ENCODE measurements around the gene CRYBG2. TPM values are rescaled to one million over a fixed set of nuclear protein-coding genes. Genes with fewer than 3 reads are reported as not detected.
"Not testable (repeated sequence)": the region's sequence is repeated elsewhere in the genome, so short reads cannot be mapped to it uniquely, and the experiment has no call there.

The CRYBG2 gene
- total RNA-seq, 1 donor = not detected

DNA sequence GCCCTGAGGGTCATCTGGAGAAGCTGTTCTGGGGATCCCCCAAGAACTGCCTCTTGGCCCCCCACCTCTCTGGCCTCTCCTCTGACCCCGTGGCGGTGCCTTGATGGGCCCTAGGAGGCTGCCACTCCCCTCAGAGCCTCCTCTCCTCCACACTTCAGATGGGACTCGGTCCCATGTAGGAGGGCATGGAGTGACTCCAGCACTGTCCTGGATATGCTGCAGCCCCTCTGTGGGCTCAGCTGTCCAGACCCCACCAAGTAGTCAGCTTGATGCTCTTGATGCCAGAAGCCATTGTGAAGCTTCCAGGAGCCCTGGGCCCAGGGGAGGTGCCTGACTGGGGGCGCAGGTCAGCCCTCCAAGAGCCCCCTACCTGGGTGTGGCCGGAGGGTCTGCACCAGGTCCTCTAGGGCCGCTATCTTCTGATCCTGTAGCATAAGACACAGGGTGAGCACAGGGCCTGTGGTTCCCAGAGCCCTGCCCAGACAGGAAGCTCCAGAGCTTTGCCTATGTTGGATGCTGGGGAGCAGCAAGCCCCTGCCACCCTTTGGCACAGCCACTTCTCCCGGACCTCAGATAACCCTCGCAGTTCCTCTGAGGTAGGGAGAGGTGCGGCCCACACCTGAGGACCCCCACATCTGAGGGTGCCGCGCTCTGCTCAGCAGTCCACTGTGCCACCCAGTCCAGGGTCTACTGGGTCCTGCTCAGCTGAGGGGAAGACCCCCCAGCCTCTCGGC lies 56.7 kb downstream of the CRYBG2 start:
- DNase-seq (ENCODE audit: low read depth) = no peak
- TF ChIP-seq, protein P1, sequence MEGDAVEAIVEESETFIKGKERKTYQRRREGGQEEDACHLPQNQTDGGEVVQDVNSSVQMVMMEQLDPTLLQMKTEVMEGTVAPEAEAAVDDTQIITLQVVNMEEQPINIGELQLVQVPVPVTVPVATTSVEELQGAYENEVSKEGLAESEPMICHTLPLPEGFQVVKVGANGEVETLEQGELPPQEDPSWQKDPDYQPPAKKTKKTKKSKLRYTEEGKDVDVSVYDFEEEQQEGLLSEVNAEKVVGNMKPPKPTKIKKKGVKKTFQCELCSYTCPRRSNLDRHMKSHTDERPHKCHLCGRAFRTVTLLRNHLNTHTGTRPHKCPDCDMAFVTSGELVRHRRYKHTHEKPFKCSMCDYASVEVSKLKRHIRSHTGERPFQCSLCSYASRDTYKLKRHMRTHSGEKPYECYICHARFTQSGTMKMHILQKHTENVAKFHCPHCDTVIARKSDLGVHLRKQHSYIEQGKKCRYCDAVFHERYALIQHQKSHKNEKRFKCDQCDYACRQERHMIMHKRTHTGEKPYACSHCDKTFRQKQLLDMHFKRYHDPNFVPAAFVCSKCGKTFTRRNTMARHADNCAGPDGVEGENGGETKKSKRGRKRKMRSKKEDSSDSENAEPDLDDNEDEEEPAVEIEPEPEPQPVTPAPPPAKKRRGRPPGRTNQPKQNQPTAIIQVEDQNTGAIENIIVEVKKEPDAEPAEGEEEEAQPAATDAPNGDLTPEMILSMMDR (IDR thresholded peaks at IDR 0.05; ENCODE audit: insufficient read depth, low read depth, low read length) = no peak
- no peak overlapping the region for H3K4me3 ChIP-seq (ENCODE audit: low read depth, low read length)

DNA sequence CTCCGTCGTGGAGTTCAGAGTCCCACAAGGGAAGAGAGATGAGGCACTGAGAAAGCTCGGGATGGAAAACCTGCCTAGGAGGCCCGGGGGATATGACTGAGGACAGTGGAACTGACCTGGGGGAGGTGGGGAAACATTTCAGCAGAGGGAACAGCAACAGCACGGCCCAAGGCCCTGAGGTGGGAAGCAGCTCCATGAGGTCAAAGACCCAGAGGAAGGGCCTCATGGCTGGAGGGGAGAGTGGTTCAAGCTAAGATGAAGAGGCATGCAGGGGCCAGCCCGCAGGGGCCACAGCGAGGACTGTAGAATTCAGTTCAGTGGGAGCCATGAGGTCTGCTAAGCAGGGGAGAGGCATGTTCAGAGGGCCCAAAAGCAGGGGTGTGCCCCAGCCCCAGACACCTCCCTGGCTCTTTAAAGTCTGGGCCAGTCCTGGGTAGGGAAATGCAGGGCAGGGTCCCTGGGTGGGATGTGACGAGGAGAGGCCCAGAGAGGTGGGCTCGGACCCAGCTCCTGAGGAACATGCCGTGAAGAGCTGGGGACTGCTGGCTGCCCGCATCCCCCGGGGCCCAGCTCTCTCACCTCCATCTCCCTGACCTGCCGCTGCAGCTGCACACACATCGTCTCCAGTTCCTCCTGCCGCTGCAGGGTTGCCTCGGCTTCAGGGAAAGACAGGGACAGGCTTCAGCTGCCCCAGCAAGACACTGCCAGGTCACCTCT lies 57.4 kb downstream of the CRYBG2 start:
- no peak for DNase-seq (ENCODE audit: low read depth)
- H3K4me3 ChIP-seq (ENCODE audit: low read depth, low read length) = no peak overlapping the region
- TF ChIP-seq, protein P1 (IDR thresholded peaks at IDR 0.05; ENCODE audit: insufficient read depth, low read depth, low read length) = no peak

DNA sequence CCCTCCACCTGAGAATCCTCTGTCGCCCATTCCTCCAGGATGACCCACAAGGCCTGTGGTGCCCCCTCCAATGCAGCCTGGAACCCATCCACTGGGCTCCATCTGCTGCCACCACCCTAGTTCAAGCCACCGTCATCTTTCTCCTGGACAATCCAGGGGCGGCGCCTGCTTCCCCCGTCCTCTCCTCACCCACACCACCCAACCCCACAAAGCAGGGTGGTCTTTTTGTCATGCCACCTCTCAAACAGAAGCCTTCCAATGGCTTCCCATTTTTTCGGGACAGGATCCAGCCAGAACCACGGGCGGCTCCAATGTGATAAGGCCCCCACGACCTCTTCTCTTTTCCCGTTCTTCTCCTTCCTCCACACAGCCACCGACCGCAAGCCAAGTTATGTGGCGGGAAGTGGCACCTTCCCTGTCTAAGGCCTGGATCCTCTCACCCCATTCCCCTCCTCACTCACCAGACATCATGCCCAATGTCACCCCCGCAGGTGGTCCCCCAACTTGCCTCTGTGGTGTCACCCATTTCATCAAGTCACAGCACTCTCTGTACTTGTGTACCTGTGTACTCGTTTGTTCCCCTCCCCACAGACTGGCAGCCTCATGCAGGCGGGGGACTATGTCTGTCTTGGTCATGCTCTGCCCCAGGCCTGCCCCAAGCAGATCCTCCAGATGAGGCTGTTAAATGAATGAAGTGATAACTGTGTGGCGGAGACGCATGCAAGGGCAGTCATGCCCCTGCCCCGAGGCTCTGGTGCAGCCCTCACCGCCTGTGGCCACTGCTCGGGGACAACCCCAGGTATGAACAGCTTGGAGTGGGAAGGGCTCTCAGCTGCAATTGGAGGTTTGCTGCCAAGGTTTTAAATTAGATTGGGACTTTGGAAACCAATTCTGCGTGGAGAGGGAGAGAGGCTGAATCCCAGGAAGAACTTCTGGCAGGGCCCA lies 58.5 kb downstream of the CRYBG2 start:
- DNase-seq (ENCODE audit: low read depth) = no peak
- TF ChIP-seq, protein P1 (IDR thresholded peaks at IDR 0.05; ENCODE audit: insufficient read depth, low read depth, low read length) = no peak
- H3K4me3 ChIP-seq (ENCODE audit: low read depth, low read length) = no peak overlapping the region

DNA sequence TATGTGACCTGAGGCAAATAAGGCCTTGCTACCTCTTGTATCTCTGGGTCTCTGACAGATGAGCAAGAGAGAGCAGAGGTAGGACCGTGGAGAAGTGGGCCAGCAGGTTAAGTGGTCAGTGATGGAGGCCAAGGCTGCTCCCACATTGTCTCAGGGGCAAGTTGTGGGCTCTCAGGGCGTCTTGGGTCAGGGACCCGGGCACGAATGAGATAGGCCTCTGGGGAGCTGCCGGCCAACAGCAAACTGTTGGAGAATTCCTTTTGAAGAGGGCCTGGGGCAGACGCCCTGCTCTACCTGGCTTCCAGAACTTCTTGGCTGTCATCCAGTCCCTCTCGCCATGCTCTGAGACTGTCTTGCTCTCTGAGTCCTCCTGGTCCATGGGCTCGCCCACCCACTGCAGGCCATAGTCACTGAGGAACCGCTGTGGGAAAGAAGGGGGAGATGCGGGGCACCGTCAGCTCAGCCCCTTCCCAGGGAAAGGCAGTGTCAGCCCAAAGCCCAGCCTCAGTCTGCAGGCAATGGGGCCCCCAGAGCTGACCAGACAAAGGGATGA lies 59.9 kb downstream of the CRYBG2 start:
- TF ChIP-seq, protein P1 (IDR thresholded peaks at IDR 0.05; ENCODE audit: insufficient read depth, low read depth, low read length) = no peak
- H3K4me3 ChIP-seq (ENCODE audit: low read depth, low read length) = no peak overlapping the region
- no peak for DNase-seq (ENCODE audit: low read depth)

DNA sequence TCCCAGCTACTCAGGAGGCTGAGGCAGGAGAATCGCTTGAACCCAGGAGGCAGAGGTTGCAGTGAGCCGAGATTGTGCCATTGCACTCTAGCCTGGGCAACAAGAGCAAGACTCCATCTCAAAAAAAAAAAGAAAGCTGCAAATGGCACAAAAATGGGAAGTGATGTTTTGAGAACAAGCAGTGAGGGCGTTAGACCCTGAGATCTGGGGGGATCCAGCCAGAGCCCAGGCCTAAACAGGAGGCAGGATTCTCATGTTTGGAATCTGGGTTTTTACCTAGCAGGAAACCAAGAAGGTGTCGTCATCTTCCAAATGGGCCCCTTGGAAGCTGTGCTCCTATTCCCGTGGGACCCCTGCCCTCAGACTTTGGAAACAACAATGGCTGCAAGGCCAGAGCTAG lies 61.2 kb downstream of the CRYBG2 start:
- not testable (repeated sequence) for DNase-seq (ENCODE audit: low read depth); H3K4me3 ChIP-seq (ENCODE audit: low read depth, low read length)

DNA sequence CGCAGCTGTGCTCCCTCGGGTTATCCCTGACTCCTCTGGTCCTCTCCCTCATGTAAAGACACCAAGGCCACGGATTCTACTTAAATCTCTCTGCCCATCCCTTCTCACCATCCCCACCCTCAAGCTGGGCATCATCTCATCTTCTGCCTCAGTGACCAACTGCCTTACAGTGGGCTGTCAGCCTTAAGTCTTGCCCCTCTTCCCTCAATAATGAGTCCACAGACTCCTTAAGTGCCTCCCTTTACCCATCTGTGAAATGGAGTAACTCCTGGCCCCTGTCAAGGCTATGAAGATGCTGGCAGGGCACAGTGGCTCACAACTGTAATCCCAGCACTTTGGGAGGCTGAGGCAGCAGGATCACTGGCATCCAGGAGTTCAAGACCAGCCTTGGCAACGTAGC lies 62.0 kb downstream of the CRYBG2 start:
- no peak for DNase-seq (ENCODE audit: low read depth)
- TF ChIP-seq, protein P1 (IDR thresholded peaks at IDR 0.05; ENCODE audit: insufficient read depth, low read depth, low read length) = no peak
- no peak overlapping the region for H3K4me3 ChIP-seq (ENCODE audit: low read depth, low read length)
